ENCODE measurements around the gene MRPS16.

GRCh38 chr10:73226663-73227062 lies 25.8 kb downstream of the MRPS16 start:
- no peak for TF ChIP-seq EZH2 (IDR thresholded peaks at IDR 0.05; ENCODE audit: low read depth)
- TF ChIP-seq CTCF (conservative IDR thresholded peaks at IDR 0.05), result no peak
